GM13977 (cell line): ENCODE results near the gene TMEM266.

Experiments
- DNase-seq: peaks from one replicate; pipeline ENCODE4 v3.0.0; 2012; ENCODE audit warnings: low spot score
- in situ Hi-C: fragments of 300-500 bp; cut with MboI; formaldehyde crosslinking; loops from one replicate; pipeline ENCODE4 v1.12.0; 2022; ENCODE audit warnings: low sequenced_read_pairs, low pct_unique_long_range_greater_than_20kb, mixed read lengths, inconsistent platforms; ENCODE audit not compliant: unreplicated experiment
- TF ChIP-seq, protein P1 (sequence below): IDR thresholded peaks from 2 replicates; pipeline ENCODE4 v1.5.1; 2012; ENCODE audit warnings: mild to moderate bottlenecking, control low read depth; ENCODE audit not compliant: insufficient read depth; ENCODE audit errors: extremely low read depth, missing control alignments

TMEM266 gene

DNA sequence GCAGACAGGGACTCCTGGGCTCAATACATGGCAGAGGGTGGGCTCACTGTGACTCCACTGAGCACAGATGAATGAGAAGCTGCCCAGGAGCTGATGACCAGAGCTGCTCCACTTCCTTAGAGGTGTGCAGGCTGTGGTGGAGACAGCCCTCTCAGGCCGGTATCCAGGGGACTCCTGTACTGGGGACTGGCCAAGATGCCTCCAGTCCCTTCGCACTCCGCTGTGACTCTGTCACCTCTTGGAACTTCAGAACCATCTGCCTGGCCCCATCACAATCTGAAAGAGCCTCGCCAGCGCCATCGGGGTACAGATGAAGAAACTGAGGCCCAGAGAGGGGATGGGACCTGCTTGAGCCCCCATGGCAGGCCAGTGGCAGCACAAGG is 140.3 kb downstream of the TMEM266 start:
- in situ Hi-C loops = no loop called here
- no peak for DNase-seq
- TF ChIP-seq, protein P1, sequence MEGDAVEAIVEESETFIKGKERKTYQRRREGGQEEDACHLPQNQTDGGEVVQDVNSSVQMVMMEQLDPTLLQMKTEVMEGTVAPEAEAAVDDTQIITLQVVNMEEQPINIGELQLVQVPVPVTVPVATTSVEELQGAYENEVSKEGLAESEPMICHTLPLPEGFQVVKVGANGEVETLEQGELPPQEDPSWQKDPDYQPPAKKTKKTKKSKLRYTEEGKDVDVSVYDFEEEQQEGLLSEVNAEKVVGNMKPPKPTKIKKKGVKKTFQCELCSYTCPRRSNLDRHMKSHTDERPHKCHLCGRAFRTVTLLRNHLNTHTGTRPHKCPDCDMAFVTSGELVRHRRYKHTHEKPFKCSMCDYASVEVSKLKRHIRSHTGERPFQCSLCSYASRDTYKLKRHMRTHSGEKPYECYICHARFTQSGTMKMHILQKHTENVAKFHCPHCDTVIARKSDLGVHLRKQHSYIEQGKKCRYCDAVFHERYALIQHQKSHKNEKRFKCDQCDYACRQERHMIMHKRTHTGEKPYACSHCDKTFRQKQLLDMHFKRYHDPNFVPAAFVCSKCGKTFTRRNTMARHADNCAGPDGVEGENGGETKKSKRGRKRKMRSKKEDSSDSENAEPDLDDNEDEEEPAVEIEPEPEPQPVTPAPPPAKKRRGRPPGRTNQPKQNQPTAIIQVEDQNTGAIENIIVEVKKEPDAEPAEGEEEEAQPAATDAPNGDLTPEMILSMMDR = no peak

GRCh38 chr15:76200641-76201105 is 140.9 kb downstream of the TMEM266 start:
- in situ Hi-C loops = no loop called here
- no peak for DNase-seq
- TF ChIP-seq, protein P1 = no peak

DNA sequence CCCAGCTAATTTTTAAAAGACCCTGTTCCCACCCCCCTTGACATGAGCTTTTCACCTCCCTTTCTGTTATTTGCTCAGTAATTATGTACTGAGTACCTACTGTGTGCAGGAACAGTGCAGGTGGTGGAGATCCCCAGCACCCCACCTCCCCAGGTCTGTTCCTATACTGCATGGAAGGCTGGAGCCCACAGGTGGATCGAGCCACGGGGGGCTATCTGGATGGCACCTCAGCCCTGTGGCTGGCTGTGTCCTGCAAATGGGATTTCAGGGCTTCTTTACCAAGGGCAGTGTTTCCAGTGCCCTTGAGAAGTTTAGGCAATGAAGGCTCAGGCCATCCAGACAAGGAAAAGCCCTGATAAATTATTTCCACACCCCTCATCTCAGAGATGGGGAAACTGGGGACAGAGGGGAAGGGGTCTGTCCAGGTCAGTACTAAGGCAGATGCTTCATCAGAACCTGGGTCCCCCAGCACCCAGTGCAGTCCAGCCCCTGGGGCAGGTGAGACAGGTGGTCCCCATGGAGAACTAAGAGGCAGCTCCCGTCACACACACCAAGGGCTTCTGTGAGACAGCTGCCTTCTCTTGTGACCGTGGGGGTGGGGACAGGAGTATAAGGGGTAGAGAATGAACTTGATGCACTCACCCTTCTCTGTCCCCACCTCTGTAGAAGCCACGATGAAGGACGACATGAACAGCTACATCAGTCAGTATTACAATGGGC is 141.9 kb downstream of the TMEM266 start:
- no peak for DNase-seq
- in situ Hi-C loops = no loop called here
- TF ChIP-seq, protein P1 = no peak

GRCh38 chr15:76203346-76204108 is 143.7 kb downstream of the TMEM266 start:
- in situ Hi-C loops = no loop called here
- DNase-seq = no peak
- TF ChIP-seq, protein P1 = no peak

DNA sequence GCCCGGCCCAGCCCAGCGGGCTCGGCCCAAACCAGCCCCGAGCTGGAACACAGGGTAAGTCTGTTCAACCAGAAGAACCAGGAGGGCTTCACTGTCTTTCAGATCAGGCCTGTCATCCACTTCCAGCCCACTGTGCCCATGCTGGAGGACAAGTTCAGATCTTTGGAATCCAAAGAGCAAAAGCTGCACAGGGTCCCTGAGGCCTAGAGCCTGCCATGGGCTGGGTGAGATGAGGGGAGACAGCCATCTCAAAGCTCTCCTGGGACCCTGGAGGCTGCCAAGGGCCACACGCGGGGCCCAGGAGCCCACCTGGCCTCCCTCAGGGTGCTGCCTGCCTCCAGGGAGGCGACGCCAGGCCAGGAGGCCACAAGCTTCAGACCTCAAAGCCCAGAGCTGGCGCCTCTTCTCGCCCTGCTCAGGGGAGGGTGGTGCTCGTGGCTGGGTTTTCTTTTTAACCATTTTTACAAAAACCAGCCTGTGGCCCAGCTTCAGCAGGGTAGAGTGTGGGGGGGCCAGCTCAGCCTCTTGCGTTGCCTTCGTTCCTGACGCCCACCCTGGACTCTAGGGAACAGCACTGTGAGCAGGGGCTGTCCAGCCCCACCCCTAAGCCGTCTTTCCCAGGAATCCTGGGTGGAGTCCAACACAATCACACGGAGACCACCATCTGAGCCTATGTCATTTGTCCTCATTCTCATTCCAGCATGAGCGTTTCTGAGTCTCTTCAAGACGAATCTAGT is 144.5 kb downstream of the TMEM266 start:
- DNase-seq = no peak
- TF ChIP-seq, protein P1 = no peak
- in situ Hi-C loops = no loop called here

DNA sequence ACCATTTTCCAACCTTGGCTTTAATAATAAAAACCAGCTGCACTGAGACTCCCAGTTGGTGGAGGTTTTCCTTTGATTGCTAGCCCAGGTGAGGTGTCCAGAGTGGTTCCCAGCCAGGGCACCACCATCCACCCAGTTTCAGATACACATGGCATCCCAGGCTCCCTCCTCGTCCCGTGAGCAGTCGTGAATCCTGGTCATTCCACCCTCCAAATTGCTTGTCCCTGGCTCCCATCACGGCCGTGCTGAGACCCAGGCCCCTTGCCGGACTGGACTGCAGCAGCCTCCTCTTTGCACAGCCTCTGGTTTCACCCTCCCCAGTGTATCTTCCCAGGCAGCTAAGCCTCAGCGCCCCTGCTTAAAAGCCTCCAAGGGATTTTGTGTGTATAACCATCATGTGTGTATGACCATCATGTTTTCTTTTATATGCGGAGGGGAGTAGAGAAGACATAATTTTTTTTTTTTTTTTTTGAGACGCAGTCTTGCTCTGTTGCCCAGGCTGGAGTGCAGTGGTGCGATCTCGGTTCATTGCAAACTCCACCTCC is 145.2 kb downstream of the TMEM266 start:
- TF ChIP-seq, protein P1 = no peak
- in situ Hi-C loops = no loop called here
- DNase-seq = no peak
